ENCODE data around the gene CPEB3. TPM values are rescaled to one million over a fixed set of nuclear protein-coding genes. Genes with fewer than 3 reads are reported as not detected.
A peak's percentile ranks its signal among the peaks of the same experiment; 100 is the strongest.

Gene CPEB3
- total and polyA plus RNA-seq, 9 of the 15 experiments (the other 6 are each of a cell fraction or from before 2014, with no cell fraction given): 0.15 to 1.2 (median 0.51) TPM

- TF ChIP-seq ATF7 (IDR thresholded peaks at IDR 0.05) (peak; percentile 81), HEY1 (CRISPR knock-in tag; IDR thresholded peaks at IDR 0.05; ENCODE audit: borderline replicate concordance) (no peak), SRSF1 (IDR thresholded peaks at IDR 0.05; ENCODE audit: low read depth, low read length) (no peak), BMI1 (IDR thresholded peaks at IDR 0.05; ENCODE audit: low read length) (no peak), PRPF4 (IDR thresholded peaks at IDR 0.05; ENCODE audit: insufficient read depth, low read depth, low read length, poor library complexity, severe bottlenecking) (no peak), ZZZ3 (IDR thresholded peaks at IDR 0.05) (no peak), E2F6 (IDR thresholded peaks at IDR 0.05; ENCODE audit: borderline replicate concordance in 1 of 2, extremely low read depth in 1 of 2, insufficient read depth in 1 of 2, insufficient read length in 1 of 2, low read depth in 1 of 2, low read length in 1 of 2, poor library complexity in 1 of 2, severe bottlenecking in 1 of 2) (peak; percentile 16 to 28), ZNF165 (CRISPR knock-in tag; IDR thresholded peaks at IDR 0.05; ENCODE audit: borderline replicate concordance) (no peak), SMARCA5 (IDR thresholded peaks at IDR 0.05) (no peak), DACH1 (IDR thresholded peaks at IDR 0.05; ENCODE audit: partially characterized antibody) (no peak), ZNF3 (CRISPR knock-in tag; IDR thresholded peaks at IDR 0.05) (no peak), DPF2 (IDR thresholded peaks at IDR 0.05) (no peak), MYBL2 (IDR thresholded peaks at IDR 0.05; ENCODE audit: low read depth) (no peak), MYBL2 (CRISPR knock-in tag; IDR thresholded peaks at IDR 0.05; ENCODE audit: borderline replicate concordance) (no peak), CREB3L1 (IDR thresholded peaks at IDR 0.05; ENCODE audit: borderline replicate concordance, low read depth) (peak; percentile 75), JUNB (CRISPR knock-in tag; conservative IDR thresholded peaks at IDR 0.05) (no peak), BACH1 (tag; IDR thresholded peaks at IDR 0.05) (no peak), POLR2AphosphoS5 (IDR thresholded peaks at IDR 0.05; ENCODE audit: control insufficient read depth, insufficient read depth, low read depth, low read length) (peak; percentile 45; the same call in 1 of the 2 replicates), POLR2H (tag; IDR thresholded peaks at IDR 0.05; ENCODE audit: low read depth) (no peak), TEAD4 (IDR thresholded peaks at IDR 0.05; ENCODE audit: low read length) (no peak), TEAD4 (CRISPR knock-in tag; IDR thresholded peaks at IDR 0.05; ENCODE audit: borderline replicate concordance) (peak; percentile 14; the same call in 1 of the 2 replicates)
- TF ChIP-seq, protein P1, sequence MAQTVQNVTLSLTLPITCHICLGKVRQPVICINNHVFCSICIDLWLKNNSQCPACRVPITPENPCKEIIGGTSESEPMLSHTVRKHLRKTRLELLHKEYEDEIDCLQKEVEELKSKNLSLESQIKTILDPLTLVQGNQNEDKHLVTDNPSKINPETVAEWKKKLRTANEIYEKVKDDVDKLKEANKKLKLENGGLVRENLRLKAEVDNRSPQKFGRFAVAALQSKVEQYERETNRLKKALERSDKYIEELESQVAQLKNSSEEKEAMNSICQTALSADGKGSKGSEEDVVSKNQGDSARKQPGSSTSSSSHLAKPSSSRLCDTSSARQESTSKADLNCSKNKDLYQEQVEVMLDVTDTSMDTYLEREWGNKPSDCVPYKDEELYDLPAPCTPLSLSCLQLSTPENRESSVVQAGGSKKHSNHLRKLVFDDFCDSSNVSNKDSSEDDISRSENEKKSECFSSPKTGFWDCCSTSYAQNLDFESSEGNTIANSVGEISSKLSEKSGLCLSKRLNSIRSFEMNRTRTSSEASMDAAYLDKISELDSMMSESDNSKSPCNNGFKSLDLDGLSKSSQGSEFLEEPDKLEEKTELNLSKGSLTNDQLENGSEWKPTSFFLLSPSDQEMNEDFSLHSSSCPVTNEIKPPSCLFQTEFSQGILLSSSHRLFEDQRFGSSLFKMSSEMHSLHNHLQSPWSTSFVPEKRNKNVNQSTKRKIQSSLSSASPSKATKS (CRISPR knock-in tag; IDR thresholded peaks at IDR 0.05): no peak
- TF ChIP-seq, protein P2, sequence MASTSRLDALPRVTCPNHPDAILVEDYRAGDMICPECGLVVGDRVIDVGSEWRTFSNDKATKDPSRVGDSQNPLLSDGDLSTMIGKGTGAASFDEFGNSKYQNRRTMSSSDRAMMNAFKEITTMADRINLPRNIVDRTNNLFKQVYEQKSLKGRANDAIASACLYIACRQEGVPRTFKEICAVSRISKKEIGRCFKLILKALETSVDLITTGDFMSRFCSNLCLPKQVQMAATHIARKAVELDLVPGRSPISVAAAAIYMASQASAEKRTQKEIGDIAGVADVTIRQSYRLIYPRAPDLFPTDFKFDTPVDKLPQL (IDR thresholded peaks at IDR 0.05; ENCODE audit: extremely low read depth, insufficient read length): no peak
Observed at GRCh38 chr10:92290837-92291615, at the start of gene CPEB3, which contains the start of gene MARCHF5 (continued).

Measured in K562 (cell line).